ENCODE results near the gene NTRK1.

DNA sequence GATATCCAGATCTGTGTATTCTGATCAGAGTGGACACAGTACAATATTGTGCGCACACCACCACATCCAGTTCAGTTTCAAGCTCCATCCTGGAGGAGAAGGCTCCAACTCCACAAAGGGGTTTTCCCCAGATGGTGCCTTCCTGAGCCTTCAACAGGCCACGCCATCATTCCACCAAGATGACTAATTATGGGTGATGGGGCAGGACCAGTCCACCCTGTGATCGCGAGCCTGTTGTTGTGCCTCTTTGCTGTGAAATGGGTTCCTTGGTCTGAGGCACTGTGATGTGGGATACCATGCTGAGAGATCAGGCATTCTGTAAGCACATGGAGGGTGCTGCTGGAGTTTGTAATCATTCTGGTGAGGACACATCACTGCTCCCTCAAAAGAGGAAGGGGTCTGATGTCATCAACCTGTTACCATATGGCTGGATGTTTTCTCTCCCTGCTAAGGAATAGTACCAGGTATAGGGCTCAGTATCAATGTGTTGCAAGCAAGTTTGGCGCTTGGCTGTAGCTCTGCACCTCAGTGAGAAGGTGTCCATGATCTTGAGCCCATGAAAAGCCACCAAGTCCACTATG lies 37.4 kb upstream of the NTRK1 start:
- TF ChIP-seq EZH2 (IDR thresholded peaks at IDR 0.05; ENCODE audit: low read depth) (no peak), CTCF (conservative IDR thresholded peaks at IDR 0.05) (no peak)

Measured in PC-9 (cell line).